Activated CD8-positive, alpha-beta T cell treated with anti-CD3 and anti-CD28 coated beads, Interleukin-2, amount 10 ng/mL, durations not matched to agents 7 days and 5 days (primary cell): Measurements from ENCODE around the gene CPSF3. TPM values are rescaled to one million over a fixed set of nuclear protein-coding genes. Genes with fewer than 3 reads are reported as not detected.

Source experiments
- ATAC-seq: fragments of 150-1000 bp; cut with Tn5 transposase; one replicate; pipeline ENCODE4 v1.10.0; 2021; ENCODE audit warnings: moderate library complexity
- CTCF ChIA-PET: fragments of 350-600 bp; sonication (Branson Sonifier 250); formaldehyde crosslinking; loops from one replicate; lab custom pipeline; 2021; ENCODE audit warnings: antibody characterized with exemption; lab: Charles Lee
- POLR2A ChIA-PET: fragments of 350-600 bp; sonication (Branson Sonifier 250); formaldehyde crosslinking; loops from one replicate; lab custom pipeline; 2021; ENCODE audit warnings: antibody characterized with exemption; lab: Charles Lee
- DNase-seq: peaks from one replicate; pipeline ENCODE4 v3.0.0-alpha.2; 2020
- H3K27ac Mint-ChIP-seq: one replicate; pipeline ENCODE4 v1.8.0; 2021; ENCODE audit warnings: mild to moderate bottlenecking, mixed read lengths
- H3K27me3 Mint-ChIP-seq: one replicate; pipeline ENCODE4 v1.8.0; 2021; ENCODE audit warnings: low read depth, mixed read lengths
- H3K36me3 Mint-ChIP-seq: one replicate; pipeline ENCODE4 v1.8.0; 2021; ENCODE audit warnings: low read depth, mixed read lengths
- H3K4me1 Mint-ChIP-seq: one replicate; pipeline ENCODE4 v1.8.0; 2021; ENCODE audit warnings: low read depth, mixed read lengths
- H3K4me3 Mint-ChIP-seq: one replicate; pipeline ENCODE4 v1.8.0; 2021; ENCODE audit warnings: mild to moderate bottlenecking, mixed read lengths
- H3K9me3 Mint-ChIP-seq: one replicate; pipeline ENCODE4 v1.8.0; 2022; ENCODE audit warnings: mixed read lengths; ENCODE audit not compliant: insufficient read depth
- total RNA-seq, 2 experiments: library from RNA; stranded (reverse); gene quantifications; one replicate each; pipeline ENCODE4 v1.2.3, GENCODE V29; 2021

Gene CPSF3
- total RNA-seq, 2 experiments from 2014 or later, result 54.1 to 55.2 TPM

GRCh38 chr2:9477914-9478313 lies 54.5 kb downstream of the CPSF3 start:
- no peak for DNase-seq
- ChIA-PET POLR2A (interaction anchor here (1.0 kb wide), 1 partner anchor 12 kb away, joined by 3 read pairs; no protein-coding TSS in a partner anchor), CTCF (no interaction called here)
- Mint-ChIP-seq H3K36me3 (peaks cover 63% of the 10 kb centered on the region), H3K9me3 (no peaks in the 10 kb centered on the region), H3K4me3 (no peak overlapping the region), H3K27ac (no peak overlapping the region), H3K4me1 (peaks cover 42% of the 10 kb centered on the region), H3K27me3 (no peaks in the 10 kb centered on the region)
- ATAC-seq, result no peak

- ChIA-PET CTCF (no interaction called here), POLR2A (interaction anchor here (1.0 kb wide), 1 partner anchor 12 kb away, joined by 3 read pairs; no protein-coding TSS in a partner anchor)
- Mint-ChIP-seq H3K27me3 (no peaks in the 10 kb centered on the region), H3K9me3 (no peaks in the 10 kb centered on the region), H3K4me1 (peaks cover 36% of the 10 kb centered on the region), H3K36me3 (peaks cover 61% of the 10 kb centered on the region), H3K27ac (no peak overlapping the region), H3K4me3 (no peak overlapping the region)
- DNase-seq, result no peak
- no peak for ATAC-seq
Measured at GRCh38 chr2:9478526-9478925, 55.1 kb downstream of the CPSF3 start.

GRCh38 chr2:9480157-9480556 lies 56.7 kb downstream of the CPSF3 start:
- H3K27ac Mint-ChIP-seq, result no peak overlapping the region
- H3K27me3 Mint-ChIP-seq, result no peaks in the 10 kb centered on the region
- H3K36me3 Mint-ChIP-seq, result peaks cover 74% of the 10 kb centered on the region
- ATAC-seq, result no peak
- peaks cover 32% of the 10 kb centered on the region for H3K4me1 Mint-ChIP-seq
- no peaks in the 10 kb centered on the region for H3K9me3 Mint-ChIP-seq
- ChIA-PET CTCF (no interaction called here), POLR2A (no interaction called here)
- DNase-seq, result no peak
- no peak overlapping the region for H3K4me3 Mint-ChIP-seq

DNA sequence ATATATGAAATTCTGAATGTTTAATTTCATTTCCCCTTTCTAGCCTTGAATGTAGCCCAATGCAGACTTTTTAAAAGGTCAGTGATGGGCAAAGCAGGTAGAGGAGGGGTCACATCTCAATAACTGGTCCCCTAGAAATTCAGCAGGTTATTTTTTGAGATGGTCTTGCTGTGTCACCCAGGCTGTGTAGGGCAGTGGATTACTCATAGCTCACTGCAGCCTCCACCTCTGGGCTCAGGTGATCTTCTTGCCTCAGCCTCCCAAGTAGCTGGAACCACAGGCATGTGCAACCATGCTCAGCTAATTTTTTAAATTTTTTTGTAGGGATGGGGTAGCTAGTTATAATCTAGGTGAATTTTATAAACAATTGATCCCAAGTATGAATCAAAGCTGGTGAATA lies 59.7 kb downstream of the CPSF3 start:
- Mint-ChIP-seq H3K36me3 (peaks cover 78% of the 10 kb centered on the region), H3K27me3 (no peaks in the 10 kb centered on the region), H3K4me1 (peaks cover 9% of the 10 kb centered on the region), H3K27ac (no peak overlapping the region), H3K4me3 (no peak overlapping the region), H3K9me3 (no peaks in the 10 kb centered on the region)
- DNase-seq (no peak), ATAC-seq (no peak)
- CTCF ChIA-PET, result no interaction called here
- POLR2A ChIA-PET, result interaction anchor here (0.6 kb wide), 1 partner anchor 108 kb away, joined by 3 read pairs; no protein-coding TSS in a partner anchor

DNA sequence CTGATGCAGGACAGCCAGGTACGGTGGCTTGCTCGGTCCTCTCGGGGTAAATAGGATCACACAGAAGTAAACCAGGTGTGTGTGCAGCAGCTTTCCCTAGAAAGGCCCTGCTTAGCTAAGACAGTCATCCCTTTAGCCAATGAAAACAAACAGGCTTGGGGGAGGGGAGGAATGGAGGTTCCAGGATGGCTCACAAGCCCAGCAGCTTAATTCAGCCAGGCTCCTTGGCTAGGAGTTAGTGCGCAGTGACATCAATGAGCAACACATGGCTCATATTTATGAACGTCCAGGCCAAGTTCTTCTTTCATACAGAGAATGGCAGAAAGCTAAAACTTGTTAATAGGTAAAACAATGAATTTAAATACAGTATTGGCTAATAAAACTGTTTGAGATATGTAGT lies 61.1 kb downstream of the CPSF3 start:
- peaks cover 2% of the 10 kb centered on the region for H3K4me1 Mint-ChIP-seq
- no peaks in the 10 kb centered on the region for H3K27me3 Mint-ChIP-seq
- H3K27ac Mint-ChIP-seq, result no peak overlapping the region
- ChIA-PET POLR2A (no interaction called here), CTCF (no interaction called here)
- no peaks in the 10 kb centered on the region for H3K9me3 Mint-ChIP-seq
- ATAC-seq (no peak), DNase-seq (no peak)
- H3K36me3 Mint-ChIP-seq, result peaks cover 78% of the 10 kb centered on the region
- H3K4me3 Mint-ChIP-seq, result no peak overlapping the region

DNA sequence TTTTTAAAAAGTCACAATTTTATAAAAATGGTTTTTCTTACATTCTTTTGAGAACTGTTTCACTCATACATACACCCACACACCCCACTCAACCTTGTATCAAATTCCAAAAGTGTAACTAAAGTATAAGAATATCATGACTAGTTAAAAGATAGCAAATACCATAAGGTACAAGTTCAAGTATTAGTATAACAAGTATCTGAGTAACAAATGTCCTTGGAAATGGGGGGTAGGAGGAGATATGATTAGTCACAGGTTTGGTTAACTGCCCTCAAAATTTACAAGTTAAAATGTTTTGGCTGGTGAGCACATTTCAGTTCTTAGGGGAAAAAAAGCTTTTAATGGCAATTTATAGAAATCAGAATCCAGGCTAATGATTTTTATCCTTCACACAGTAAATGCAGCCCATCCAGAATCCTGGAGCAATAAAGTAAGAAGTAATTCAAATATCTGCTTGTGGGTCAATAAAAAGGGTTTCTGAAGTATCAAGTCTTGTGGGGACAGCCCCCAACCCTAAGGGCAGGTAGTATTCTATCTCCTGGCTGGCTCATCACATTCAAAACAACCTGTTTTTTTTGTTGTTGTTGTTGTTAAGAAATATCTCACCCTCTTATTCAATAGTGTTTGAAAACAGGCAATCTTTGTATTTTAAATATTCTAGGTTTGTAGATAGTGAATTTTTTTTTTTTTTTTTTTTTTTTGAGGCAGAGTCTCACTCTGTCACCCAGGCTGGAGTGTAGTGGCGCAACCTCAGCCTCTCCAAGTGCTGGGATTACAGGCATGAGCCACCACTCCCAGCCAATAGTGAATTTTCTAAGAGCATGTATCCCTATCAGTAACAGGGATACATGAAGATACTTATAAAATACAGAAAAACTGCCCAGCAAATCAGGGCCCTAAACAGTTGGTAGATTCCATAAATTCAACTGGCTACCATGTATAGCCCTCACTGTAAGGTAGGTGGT lies 65.4 kb downstream of the CPSF3 start:
- ChIA-PET CTCF (no interaction called here), POLR2A (interaction anchor here (0.6 kb wide), 1 partner anchor 14 kb away, joined by 3 read pairs; no protein-coding TSS in a partner anchor)
- Mint-ChIP-seq H3K27ac (no peak overlapping the region), H3K9me3 (no peaks in the 10 kb centered on the region), H3K27me3 (no peaks in the 10 kb centered on the region), H3K4me3 (no peak overlapping the region), H3K4me1 (peaks cover 9% of the 10 kb centered on the region), H3K36me3 (peaks cover 85% of the 10 kb centered on the region)
- ATAC-seq (no peak), DNase-seq (no peak)

DNA sequence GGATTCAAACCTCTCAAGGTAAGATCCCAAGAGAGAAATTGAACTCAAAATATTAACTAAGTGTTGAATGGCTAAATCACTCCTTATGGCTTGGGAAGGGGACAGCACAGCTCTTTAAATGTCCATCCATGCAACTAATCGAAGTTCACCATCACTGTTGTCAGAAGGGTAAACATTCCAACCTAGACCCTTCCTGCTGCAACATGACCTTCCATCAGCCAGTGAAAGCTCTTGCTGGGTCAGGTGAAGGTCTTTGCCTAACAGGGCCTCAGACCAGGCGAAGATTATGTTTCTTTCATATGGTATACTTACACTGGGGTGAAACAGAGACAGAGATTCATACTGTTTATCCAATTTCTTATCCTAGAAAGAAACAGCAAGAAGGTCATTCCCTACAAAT lies 67.3 kb downstream of the CPSF3 start:
- Mint-ChIP-seq H3K9me3 (no peaks in the 10 kb centered on the region), H3K27me3 (no peaks in the 10 kb centered on the region), H3K36me3 (peaks cover 75% of the 10 kb centered on the region), H3K4me3 (no peak overlapping the region), H3K4me1 (peaks cover 9% of the 10 kb centered on the region), H3K27ac (peak overlapping the region; percentile 28)
- CTCF ChIA-PET, result interaction anchor here (0.7 kb wide), 1 partner anchor 306 kb away, joined by 3 read pairs; no protein-coding TSS in a partner anchor
- ATAC-seq, result no peak
- no peak for DNase-seq
- POLR2A ChIA-PET, result no interaction called here

GRCh38 chr2:9492927-9493326 lies 69.5 kb downstream of the CPSF3 start:
- Mint-ChIP-seq H3K4me1 (peaks cover 9% of the 10 kb centered on the region), H3K36me3 (peaks cover 68% of the 10 kb centered on the region), H3K27ac (no peak overlapping the region), H3K9me3 (no peaks in the 10 kb centered on the region), H3K27me3 (no peaks in the 10 kb centered on the region), H3K4me3 (no peak overlapping the region)
- POLR2A ChIA-PET, result no interaction called here
- CTCF ChIA-PET, result interaction anchor here (1.5 kb wide), 1 partner anchor 72 kb away, joined by 3 read pairs; no protein-coding TSS in a partner anchor
- no peak for DNase-seq
- no peak for ATAC-seq

DNA sequence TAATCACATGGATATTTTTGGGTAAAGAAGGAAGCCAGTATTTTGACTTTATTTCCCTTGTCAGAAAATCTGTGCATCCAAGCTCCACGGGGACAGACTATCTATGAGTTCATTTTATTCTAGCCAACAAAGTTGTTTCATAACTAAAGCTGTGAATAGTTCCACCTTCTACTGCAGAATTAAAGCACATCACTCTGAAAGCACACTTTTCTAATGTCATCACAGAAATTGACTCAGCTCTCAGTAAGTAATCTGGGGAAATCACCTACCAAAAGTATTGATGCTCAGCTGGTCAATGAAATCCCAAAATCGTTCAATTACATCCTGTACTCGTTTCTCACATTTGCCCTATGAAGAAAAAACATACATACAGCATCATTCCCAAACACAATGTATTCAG lies 70.0 kb downstream of the CPSF3 start:
- Mint-ChIP-seq H3K27me3 (no peaks in the 10 kb centered on the region), H3K4me3 (no peak overlapping the region), H3K36me3 (peaks cover 67% of the 10 kb centered on the region), H3K27ac (no peak overlapping the region), H3K4me1 (peaks cover 9% of the 10 kb centered on the region), H3K9me3 (no peaks in the 10 kb centered on the region)
- ChIA-PET POLR2A (no interaction called here), CTCF (interaction anchor here (1.5 kb wide), 1 partner anchor 72 kb away, joined by 3 read pairs; no protein-coding TSS in a partner anchor)
- no peak for DNase-seq
- ATAC-seq, result no peak

- no peaks in the 10 kb centered on the region for H3K27me3 Mint-ChIP-seq
- ChIA-PET POLR2A (interaction anchor here (0.9 kb wide), 1 partner anchor 61 kb away, joined by 3 read pairs; the partner anchor contains the start of gene ADAM17), CTCF (no interaction called here)
- H3K4me3 Mint-ChIP-seq, result no peak overlapping the region
- ATAC-seq (no peak), DNase-seq (no peak)
- H3K36me3 Mint-ChIP-seq, result peaks cover 66% of the 10 kb centered on the region
- H3K4me1 Mint-ChIP-seq, result peaks cover 9% of the 10 kb centered on the region
- no peaks in the 10 kb centered on the region for H3K9me3 Mint-ChIP-seq
- H3K27ac Mint-ChIP-seq, result no peak overlapping the region
Measured at GRCh38 chr2:9494081-9494480, 70.6 kb downstream of the CPSF3 start.

DNA sequence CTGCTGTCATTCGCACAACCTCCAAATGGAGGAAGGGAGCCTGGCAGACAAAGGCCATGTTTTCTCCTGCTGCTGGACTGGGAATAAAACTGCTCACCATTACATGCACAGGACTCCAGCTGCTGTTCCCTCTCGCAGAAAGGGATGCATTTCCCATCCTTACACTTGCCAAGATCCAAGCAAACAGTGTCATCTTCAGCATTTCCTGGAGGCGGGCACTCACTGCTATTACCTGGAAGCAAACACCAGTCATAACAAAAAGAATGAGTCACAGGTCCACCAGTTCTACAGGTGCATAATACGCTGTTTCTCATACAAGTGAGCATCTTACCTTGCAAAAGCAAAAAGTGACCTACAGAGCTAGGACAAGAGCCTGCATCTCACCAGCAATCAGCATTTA lies 73.6 kb downstream of the CPSF3 start:
- H3K27ac Mint-ChIP-seq, result no peak overlapping the region

GRCh38 chr2:9498210-9498609 lies 74.8 kb downstream of the CPSF3 start:
- DNase-seq (no peak), ATAC-seq (no peak)
- Mint-ChIP-seq H3K4me1 (no peaks in the 10 kb centered on the region), H3K27ac (peak overlapping the region; percentile 6), H3K36me3 (peaks cover 59% of the 10 kb centered on the region), H3K27me3 (no peaks in the 10 kb centered on the region), H3K4me3 (no peak overlapping the region), H3K9me3 (no peaks in the 10 kb centered on the region)
- ChIA-PET POLR2A (interaction anchor here (1.5 kb wide), 1 partner anchor 57 kb away, joined by 5 read pairs; the partner anchor contains the start of gene ADAM17), CTCF (no interaction called here)

More for the DNA sequence above, 73.6 kb downstream of the CPSF3 start:
- no peaks in the 10 kb centered on the region for H3K9me3 Mint-ChIP-seq
- no peak overlapping the region for H3K4me3 Mint-ChIP-seq
- no peaks in the 10 kb centered on the region for H3K4me1 Mint-ChIP-seq
- CTCF ChIA-PET, result no interaction called here
- H3K36me3 Mint-ChIP-seq, result peaks cover 58% of the 10 kb centered on the region
- H3K27me3 Mint-ChIP-seq, result no peaks in the 10 kb centered on the region
- DNase-seq, result no peak
- POLR2A ChIA-PET, result interaction anchor here (1.5 kb wide), 1 partner anchor 59 kb away, joined by 5 read pairs; the partner anchor contains the start of gene ADAM17
- ATAC-seq, result no peak
